DOHH2 (cell line): ENCODE results near the gene BPHL.

Source experiments
- H3F3A ChIP-seq: fragments of 200-600 bp; sonication (generic), shearing (Covaris generic); 2 replicates; pipeline ENCODE4 v1.6.0; 2016; ENCODE audit warnings: antibody characterized with exemption, mild to moderate bottlenecking; ENCODE audit not compliant: control insufficient read depth, insufficient read depth
- H3K27ac ChIP-seq: fragments of 200-600 bp; sonication (generic); 2 replicates; pipeline ENCODE4 v1.5.1; 2014; ENCODE audit warnings: low read depth, mild to moderate bottlenecking, low read length, moderate library complexity
- H3K27me3 ChIP-seq: fragments of 200-600 bp; sonication (generic); 2 replicates; pipeline ENCODE4 v1.6.1; 2014; ENCODE audit warnings: mild to moderate bottlenecking, low read length, mixed read lengths; ENCODE audit not compliant: control insufficient read depth
- H3K36me3 ChIP-seq: fragments of 200-600 bp; sonication (generic); 2 replicates; pipeline ENCODE4 v1.6.1; 2014; ENCODE audit warnings: mild to moderate bottlenecking, low read length, moderate library complexity, mixed read lengths; ENCODE audit not compliant: control insufficient read depth
- H3K4me1 ChIP-seq: fragments of 200-600 bp; sonication (generic); 2 replicates; pipeline ENCODE4 v1.6.1; 2014; ENCODE audit warnings: mild to moderate bottlenecking, low read length, mixed read lengths; ENCODE audit not compliant: control insufficient read depth
- H3K4me2 ChIP-seq: fragments of 200-600 bp; sonication (generic); 2 replicates; pipeline ENCODE4 v1.6.0; 2014; ENCODE audit warnings: mild to moderate bottlenecking, low read length, moderate library complexity
- H3K4me3 ChIP-seq: fragments of 200-600 bp; sonication (generic); 2 replicates; pipeline ENCODE4 v1.5.1; 2014; ENCODE audit warnings: mild to moderate bottlenecking, low read length, mixed read lengths
- H3K79me2 ChIP-seq: fragments of 200-600 bp; sonication (generic); 2 replicates; pipeline ENCODE4 v1.6.1; 2014; ENCODE audit warnings: mild to moderate bottlenecking, low read length, mixed read lengths; ENCODE audit not compliant: control insufficient read depth
- H3K9me2 ChIP-seq: fragments of 200-600 bp; sonication (generic); replicated peaks from 2 replicates; pipeline ENCODE4 v1.6.1; 2014; ENCODE audit warnings: mild to moderate bottlenecking, low read length, mixed read lengths; ENCODE audit not compliant: control insufficient read depth
- H3K9me3 ChIP-seq: fragments of 200-600 bp; sonication (generic); 2 replicates; pipeline ENCODE4 v1.6.1; 2014; ENCODE audit warnings: antibody characterized with exemption, low read length, mixed read lengths; ENCODE audit not compliant: control insufficient read depth, insufficient read depth
- H4K20me1 ChIP-seq: fragments of 200-600 bp; sonication (generic); 2 replicates; pipeline ENCODE4 v1.6.0; 2014; ENCODE audit warnings: low read depth, mild to moderate bottlenecking, antibody characterized with exemption, low read length, moderate library complexity; ENCODE audit not compliant: control insufficient read depth, insufficient read depth
- CTCF ChIP-seq: fragments of 200-600 bp; sonication (generic); IDR thresholded peaks from one replicate; pipeline ENCODE4 v1.5.1; 2014; ENCODE audit warnings: antibody characterized with exemption, mild to moderate bottlenecking, low read depth, low read length; ENCODE audit not compliant: poor library complexity, severe bottlenecking
- EZH2phosphoT487 ChIP-seq: fragments of 200-600 bp; sonication (generic); IDR thresholded peaks from 2 replicates; pipeline ENCODE4 v1.6.1; 2017; ENCODE audit warnings: borderline replicate concordance, mild to moderate bottlenecking, antibody characterized with exemption, low read length, moderate library complexity, mixed read lengths

Gene BPHL

GRCh38 chr6:3162565-3163247 lies 44.2 kb downstream of the BPHL start:
- Histone ChIP-seq H3K9me2 (no peaks in the 10 kb centered on the region), H3K27me3 (no peaks in the 10 kb centered on the region), H3F3A (peaks cover 35% of the 10 kb centered on the region), H3K4me1 (peaks cover 56% of the 10 kb centered on the region), H3K9me3 (no peaks in the 10 kb centered on the region), H3K4me3 (peak overlapping the region; percentile 90), H3K79me2 (no peaks in the 10 kb centered on the region; the same call in 1 of the 2 replicates), H3K27ac (peak overlapping the region; percentile 72), H3K4me2 (peak overlapping the region; percentile 79), H4K20me1 (no peaks in the 10 kb centered on the region), H3K36me3 (no peaks in the 10 kb centered on the region)
- no peak for TF ChIP-seq EZH2phosphoT487
- no peak for TF ChIP-seq CTCF

DNA sequence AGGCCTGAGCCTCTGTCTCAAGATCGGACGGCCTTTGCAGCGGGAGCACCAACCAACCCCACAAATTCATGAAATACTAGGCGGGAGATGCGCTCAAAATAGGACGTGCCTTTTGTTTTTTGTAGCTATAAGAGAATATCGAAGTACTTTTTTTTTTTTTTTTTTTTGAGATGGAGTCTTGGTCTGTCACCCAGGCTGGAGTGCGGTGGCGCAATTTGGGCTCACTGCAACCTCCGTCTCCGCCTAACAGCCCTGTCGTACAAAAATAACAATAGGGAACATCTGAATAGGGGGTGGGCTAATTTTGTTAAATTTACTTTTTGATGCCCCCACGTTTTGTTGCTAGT lies 44.7 kb downstream of the BPHL start:
- H3K4me2 ChIP-seq: peak overlapping the region; percentile 79
- no peaks in the 10 kb centered on the region for H3K9me3 ChIP-seq
- H4K20me1 ChIP-seq: no peaks in the 10 kb centered on the region
- H3K9me2 ChIP-seq: no peaks in the 10 kb centered on the region
- no peaks in the 10 kb centered on the region for H3K36me3 ChIP-seq
- H3K4me3 ChIP-seq: peak overlapping the region; percentile 90
- peaks cover 35% of the 10 kb centered on the region for H3F3A ChIP-seq
- TF ChIP-seq CTCF (peak; percentile 24), EZH2phosphoT487 (no peak)
- peak overlapping the region; percentile 29; the same call in 1 of the 2 replicates for H3K27ac ChIP-seq
- no peaks in the 10 kb centered on the region; the same call in 1 of the 2 replicates for H3K79me2 ChIP-seq
- H3K27me3 ChIP-seq: no peaks in the 10 kb centered on the region
- H3K4me1 ChIP-seq: peaks cover 51% of the 10 kb centered on the region

GRCh38 chr6:3164388-3164787 lies 45.9 kb downstream of the BPHL start:
- no peaks in the 10 kb centered on the region for H3K36me3 ChIP-seq
- peak overlapping the region; percentile 79; the same call in 1 of the 2 replicates for H3K4me2 ChIP-seq
- H3K4me3 ChIP-seq: no peak overlapping the region
- no peaks in the 10 kb centered on the region for H3K27me3 ChIP-seq
- no peaks in the 10 kb centered on the region for H3K9me2 ChIP-seq
- H3F3A ChIP-seq: peaks cover 29% of the 10 kb centered on the region
- no peaks in the 10 kb centered on the region; the same call in 1 of the 2 replicates for H3K79me2 ChIP-seq
- no peak overlapping the region for H3K27ac ChIP-seq
- peaks cover 48% of the 10 kb centered on the region for H3K4me1 ChIP-seq
- H3K9me3 ChIP-seq: no peaks in the 10 kb centered on the region
- TF ChIP-seq EZH2phosphoT487: no peak
- TF ChIP-seq CTCF: no peak
- H4K20me1 ChIP-seq: no peaks in the 10 kb centered on the region
